H7 (cell line): ENCODE measurements around the gene EFHD1. TPM values are rescaled to one million over a fixed set of nuclear protein-coding genes. Genes with fewer than 3 reads are reported as not detected.
A peak's percentile ranks its signal among the peaks of the same experiment; 100 is the strongest.

Experiments
- DNase-seq: peaks from one replicate; pipeline ENCODE4 v3.0.0; 2012
- H3K27me3 ChIP-seq: 2 replicates; pipeline ENCODE4 v1.6.0; 2011; ENCODE audit warnings: mild to moderate bottlenecking, low read length; ENCODE audit not compliant: control insufficient read depth, insufficient read depth
- H3K36me3 ChIP-seq: replicated peaks from 2 replicates; pipeline ENCODE4 v1.5.1; 2011; ENCODE audit warnings: low read length; ENCODE audit not compliant: control insufficient read depth, insufficient read depth
- H3K4me3 ChIP-seq: 2 replicates; pipeline ENCODE4 v1.5.1; 2011; ENCODE audit warnings: low read depth, mild to moderate bottlenecking, control low read depth, low read length, moderate library complexity; ENCODE audit not compliant: insufficient read depth
- total RNA-seq: library from RNA; depleted of rRNA; stranded (reverse); fragments of >200 nt; shearing (Covaris generic); gene quantifications from 2 replicates; pipeline ENCODE4 v1.2.3, GENCODE V29; 2014; rRNA removed

EFHD1 gene
- total RNA-seq = 3.8 and 4.3 TPM in 2 replicates

- Histone ChIP-seq H3K4me3 (peak within 1 kb of the TSS; percentile 63), H3K27me3 (peaks cover 41% of the 10 kb centered on the region), H3K36me3 (no peaks in the 10 kb centered on the region)
- DNase-seq = peak; percentile 95
Observed at GRCh38 chr2:232633413-232634205, at the start of gene EFHD1. Gene EFHD1, plus strand, starts transcription at chr2:232633604. Its CDS starts 101 bp downstream, at chr2:232633705.

- no peak overlapping the region for H3K4me3 ChIP-seq
- H3K36me3 ChIP-seq = peaks cover 1% of the 10 kb centered on the region
- no peaks in the 10 kb centered on the region for H3K27me3 ChIP-seq
- no peak for DNase-seq
Observed at GRCh38 chr2:232584238-232584637, 49.2 kb upstream of the EFHD1 start.

GRCh38 chr2:232586943-232587505 lies 46.4 kb upstream of the EFHD1 start:
- DNase-seq = peak; percentile 51
- Histone ChIP-seq H3K27me3 (no peaks in the 10 kb centered on the region), H3K36me3 (peaks cover 1% of the 10 kb centered on the region), H3K4me3 (no peak overlapping the region)

- Histone ChIP-seq H3K36me3 (peaks cover 1% of the 10 kb centered on the region), H3K4me3 (no peak overlapping the region), H3K27me3 (no peaks in the 10 kb centered on the region)
- no peak for DNase-seq
Observed at GRCh38 chr2:232587512-232587911, 45.9 kb upstream of the EFHD1 start.

GRCh38 chr2:232588031-232588430 lies 45.4 kb upstream of the EFHD1 start:
- Histone ChIP-seq H3K4me3 (no peak overlapping the region), H3K36me3 (peaks cover 1% of the 10 kb centered on the region), H3K27me3 (no peaks in the 10 kb centered on the region)
- DNase-seq = no peak

- Histone ChIP-seq H3K4me3 (no peak overlapping the region), H3K27me3 (no peaks in the 10 kb centered on the region), H3K36me3 (peaks cover 1% of the 10 kb centered on the region; the same call in 1 of the 2 replicates)
- DNase-seq = no peak
Observed at GRCh38 chr2:232588680-232589585, 44.5 kb upstream of the EFHD1 start.

GRCh38 chr2:232592772-232593395 lies 40.5 kb upstream of the EFHD1 start:
- H3K36me3 ChIP-seq = no peaks in the 10 kb centered on the region
- DNase-seq = no peak
- H3K4me3 ChIP-seq = no peak overlapping the region
- H3K27me3 ChIP-seq = no peaks in the 10 kb centered on the region

GRCh38 chr2:232593982-232594381 lies 39.4 kb upstream of the EFHD1 start:
- DNase-seq = no peak
- H3K4me3 ChIP-seq = no peak overlapping the region
- H3K27me3 ChIP-seq = no peaks in the 10 kb centered on the region
- no peaks in the 10 kb centered on the region for H3K36me3 ChIP-seq

GRCh38 chr2:232597362-232598079 lies 35.9 kb upstream of the EFHD1 start:
- no peaks in the 10 kb centered on the region for H3K27me3 ChIP-seq
- H3K36me3 ChIP-seq = no peaks in the 10 kb centered on the region
- DNase-seq = no peak
- no peak overlapping the region for H3K4me3 ChIP-seq

- Histone ChIP-seq H3K36me3 (no peaks in the 10 kb centered on the region), H3K27me3 (no peaks in the 10 kb centered on the region), H3K4me3 (no peak overlapping the region)
- peak; percentile 63 for DNase-seq
Observed at GRCh38 chr2:232598293-232598692, 35.1 kb upstream of the EFHD1 start.

- peak; percentile 71 for DNase-seq
- Histone ChIP-seq H3K36me3 (no peaks in the 10 kb centered on the region), H3K4me3 (no peak overlapping the region), H3K27me3 (no peaks in the 10 kb centered on the region)
Observed at GRCh38 chr2:232600053-232600773, 33.2 kb upstream of the EFHD1 start.

- no peak for DNase-seq
- Histone ChIP-seq H3K27me3 (no peaks in the 10 kb centered on the region), H3K4me3 (no peak overlapping the region), H3K36me3 (no peaks in the 10 kb centered on the region)
Observed at GRCh38 chr2:232603283-232603682, 30.1 kb upstream of the EFHD1 start.

GRCh38 chr2:232604535-232604934 lies 28.9 kb upstream of the EFHD1 start:
- Histone ChIP-seq H3K4me3 (no peak overlapping the region), H3K27me3 (no peaks in the 10 kb centered on the region), H3K36me3 (no peaks in the 10 kb centered on the region)
- DNase-seq = no peak
